RWPE1 (cell line): ENCODE measurements around the gene GALNTL6.

Source experiments
- CTCF ChIA-PET: fragments of 350-600 bp; sonication (Branson Sonifier 250); formaldehyde crosslinking; extraction: SDS; loops from one replicate; lab custom pipeline; 2021; lab: Yijun Ruan, JAX
- POLR2A ChIA-PET: fragments of 400-600 bp; formaldehyde crosslinking; extraction: SDS; loops from one replicate; lab custom pipeline; 2020; ENCODE audit warnings: antibody characterized with exemption; ENCODE audit not compliant: low non-redundant PET; lab: Yijun Ruan, JAX
- DNase-seq: peaks from one replicate; pipeline ENCODE4 v3.0.0; 2012; ENCODE audit warnings: low spot score
- H3K27ac ChIP-seq: fragments of 450-650 bp; 2 replicates; pipeline ENCODE4 v1.5.1; 2017
- CTCF ChIP-seq: fragments of 450-650 bp; conservative IDR thresholded peaks from 2 replicates; pipeline ENCODE4 v1.5.1; 2017; ENCODE audit warnings: low read depth, mild to moderate bottlenecking

GALNTL6 gene

GRCh38 chr4:171834640-171835039 lies 21.4 kb downstream of the GALNTL6 start:
- no peak overlapping the region for H3K27ac ChIP-seq
- CTCF ChIA-PET: no interaction called here
- TF ChIP-seq CTCF: no peak
- POLR2A ChIA-PET: no interaction called here
- no peak for DNase-seq

GRCh38 chr4:171843456-171843855 lies 30.3 kb downstream of the GALNTL6 start:
- TF ChIP-seq CTCF: no peak
- ChIA-PET POLR2A (no interaction called here), CTCF (no interaction called here)

GRCh38 chr4:171846232-171846631 lies 33.0 kb downstream of the GALNTL6 start:
- ChIA-PET POLR2A (no interaction called here), CTCF (no interaction called here)
- peak; percentile 5 for DNase-seq
- H3K27ac ChIP-seq: no peak overlapping the region
- no peak for TF ChIP-seq CTCF

More at GRCh38 chr4:171843456-171843855, 30.3 kb downstream of the GALNTL6 start:
- DNase-seq: no peak
- no peak overlapping the region for H3K27ac ChIP-seq

GRCh38 chr4:171846893-171847292 lies 33.7 kb downstream of the GALNTL6 start:
- CTCF ChIA-PET: interaction anchor here (0.7 kb wide), 1 partner anchor 825 kb away, joined by 3 read pairs; no protein-coding TSS in a partner anchor
- POLR2A ChIA-PET: no interaction called here

GRCh38 chr4:171847751-171848150 lies 34.5 kb downstream of the GALNTL6 start:
- POLR2A ChIA-PET: no interaction called here
- no peak for DNase-seq
- CTCF ChIA-PET: interaction anchor here (0.7 kb wide), 1 partner anchor 826 kb away, joined by 3 read pairs; no protein-coding TSS in a partner anchor
- H3K27ac ChIP-seq: no peak overlapping the region
- TF ChIP-seq CTCF: no peak

More at GRCh38 chr4:171846893-171847292, 33.7 kb downstream of the GALNTL6 start:
- no peak overlapping the region for H3K27ac ChIP-seq
- DNase-seq: no peak
- no peak for TF ChIP-seq CTCF

GRCh38 chr4:171849686-171850222 lies 36.5 kb downstream of the GALNTL6 start:
- no peak overlapping the region for H3K27ac ChIP-seq
- TF ChIP-seq CTCF: no peak
- ChIA-PET CTCF (no interaction called here), POLR2A (no interaction called here)
- no peak for DNase-seq
